ENCODE results near the gene SMIM10L1. TPM values are rescaled to one million over a fixed set of nuclear protein-coding genes. Genes with fewer than 3 reads are reported as not detected.

The SMIM10L1 gene
- polyA plus RNA-seq, 2 of the 4 experiments (the other 2 are of a cell fraction), result 6.2 to 8.3 TPM

GRCh38 chr12:11204173-11204572 is 33.2 kb downstream of the SMIM10L1 start:
- Histone ChIP-seq H3K27ac (no peak overlapping the region), H3K4me1 (no peaks in the 10 kb centered on the region), H3K9me3 (0 out of 3 replicates have a peak, but pooled peaks cover 4% of the 10 kb centered on the region), H3K4me3 (no peak overlapping the region), H3K4me2 (no peak overlapping the region)
- FAIRE-seq, result peak; percentile 74
- no peak for ATAC-seq
- WGBS (ENCODE audit: missing lambda C conversion rate), result 33% methylated on average over 3 of the region's 3 CpGs
- TF ChIP-seq BHLHE40 (IDR thresholded peaks at IDR 0.05; ENCODE audit: low read depth, low read length) (no peak), SMC3 (IDR thresholded peaks at IDR 0.05) (no peak), HES2 (IDR thresholded peaks at IDR 0.05) (no peak), NFE2L2 (conservative IDR thresholded peaks at IDR 0.05; ENCODE audit: low read length) (no peak), REST (IDR thresholded peaks at IDR 0.05) (no peak), POLR2A (IDR thresholded peaks at IDR 0.05; ENCODE audit: low read length) (no peak), HMGXB4 (CRISPR knock-in tag; IDR thresholded peaks at IDR 0.05; ENCODE audit: borderline replicate concordance) (no peak), TFCP2L1 (CRISPR knock-in tag; IDR thresholded peaks at IDR 0.05) (no peak), ZSCAN20 (CRISPR knock-in tag; IDR thresholded peaks at IDR 0.05) (no peak), HEYL (CRISPR knock-in tag; IDR thresholded peaks at IDR 0.05) (no peak), NR3C1 (IDR thresholded peaks at IDR 0.05) (no peak), CTCF (IDR thresholded peaks at IDR 0.05) (no peak), MAX (IDR thresholded peaks at IDR 0.05) (no peak), MAZ (IDR thresholded peaks at IDR 0.05; ENCODE audit: borderline replicate concordance, low read depth, low read length) (no peak)
- CTCF ChIA-PET, result no interaction called here
- POLR2A ChIA-PET, result no interaction called here
- no peak for DNase-seq (ENCODE audit: low read depth in 1 of 2, low spot score in 1 of 2)

GRCh38 chr12:11209113-11209512 is 38.1 kb downstream of the SMIM10L1 start:
- CTCF ChIA-PET, result interaction anchor here (1.2 kb wide), 1 partner anchor 276 kb away, joined by 3 read pairs; no protein-coding TSS in a partner anchor
- FAIRE-seq, result no peak
- no peak overlapping the region for H3K4me3 ChIP-seq
- no peak overlapping the region for H3K4me2 ChIP-seq
- no peak for DNase-seq (ENCODE audit: low read depth in 1 of 2, low spot score in 1 of 2)
- no peaks in the 10 kb centered on the region for H3K4me1 ChIP-seq
- H3K27ac ChIP-seq, result no peak overlapping the region
- POLR2A ChIA-PET, result no interaction called here
- TF ChIP-seq NPAS2 (CRISPR knock-in tag; IDR thresholded peaks at IDR 0.05; ENCODE audit: borderline replicate concordance) (no peak), RCOR1 (IDR thresholded peaks at IDR 0.05; ENCODE audit: low read depth, low read length) (no peak), JUN (IDR thresholded peaks at IDR 0.05) (no peak), ZC3H11A (IDR thresholded peaks at IDR 0.05) (no peak), RAD21 (conservative IDR thresholded peaks at IDR 0.05 in 1 of 2, IDR thresholded peaks at IDR 0.05 in 1 of 2) (no peak), NR3C1 (IDR thresholded peaks at IDR 0.05) (no peak), ESRRA (IDR thresholded peaks at IDR 0.05; ENCODE audit: borderline replicate concordance, low read length) (no peak), FOSB (CRISPR knock-in tag; IDR thresholded peaks at IDR 0.05) (no peak), HOXB5 (CRISPR knock-in tag; IDR thresholded peaks at IDR 0.05) (no peak), EHF (CRISPR knock-in tag; IDR thresholded peaks at IDR 0.05) (no peak), E2F6 (IDR thresholded peaks at IDR 0.05; ENCODE audit: borderline replicate concordance, low read depth) (no peak), HES2 (IDR thresholded peaks at IDR 0.05) (no peak), MAFK (IDR thresholded peaks at IDR 0.05; ENCODE audit: partially characterized antibody) (no peak), PHF8 (IDR thresholded peaks at IDR 0.05; ENCODE audit: borderline replicate concordance, low read depth) (no peak), ZFP36 (IDR thresholded peaks at IDR 0.05; ENCODE audit: borderline replicate concordance, partially characterized antibody) (no peak), JUNB (IDR thresholded peaks at IDR 0.05) (no peak), CHD4 (IDR thresholded peaks at IDR 0.05; ENCODE audit: borderline replicate concordance) (no peak), POLR2A (IDR thresholded peaks at IDR 0.05; ENCODE audit: low read length) (no peak), HOXB13 (CRISPR knock-in tag; IDR thresholded peaks at IDR 0.05; ENCODE audit: low read depth) (no peak), KDM1A (IDR thresholded peaks at IDR 0.05; ENCODE audit: low read depth) (no peak)
- WGBS (ENCODE audit: missing lambda C conversion rate), result 12% methylated on average over 1 of the region's 1 CpG
- ATAC-seq, result no peak
- 0 out of 3 replicates have a peak, but pooled peaks cover 4% of the 10 kb centered on the region for H3K9me3 ChIP-seq

Data from A549 (cell line).